HepG2 (cell line): Measurements from ENCODE around the gene ZBTB47. TPM values are rescaled to one million over a fixed set of nuclear protein-coding genes. Genes with fewer than 3 reads are reported as not detected.
A peak's percentile ranks its signal among the peaks of the same experiment; 100 is the strongest.

ENCODE experiments used
- AGO2 ChIP-seq: fragments of 200-400 bp; formaldehyde crosslinking; optimal IDR thresholded peaks from 2 replicates; pipeline ENCODE3; 2017; ENCODE audit warnings: mild to moderate bottlenecking, low read depth, low read length, moderate library complexity
- FOXJ3 ChIP-seq: sonication (generic); formaldehyde crosslinking; IDR thresholded peaks from 2 replicates; pipeline ENCODE4 v1.4.0; 2020; ENCODE audit warnings: missing genetic modification reagents, mild to moderate bottlenecking, borderline replicate concordance
- MAFK ChIP-seq, 2 experiments: IDR thresholded peaks in 1 of 2; conservative IDR thresholded peaks in 1 of 2; 2 replicates each; pipeline ENCODE4 v1.6.1; 2011; ENCODE audit warnings: improper control_type of control experiment in 2 of 2, low read length in 2 of 2
- MXI1 ChIP-seq: IDR thresholded peaks from 3 replicates; pipeline ENCODE4 v1.6.1; 2012; ENCODE audit warnings: low read depth, low read length, inconsistent platforms, borderline replicate concordance
- RERE ChIP-seq: IDR thresholded peaks from 2 replicates; pipeline ENCODE4 v1.6.1; 2016; ENCODE audit warnings: low read depth, missing genetic modification reagents, missing compliant biosample characterization
- TBL1XR1 ChIP-seq: fragments of 150-350 bp; IDR thresholded peaks from 2 replicates; pipeline ENCODE4 v1.6.1; 2014; ENCODE audit warnings: borderline replicate concordance, low read length; ENCODE audit not compliant: partially characterized antibody
- ZBED4 ChIP-seq: sonication (generic); formaldehyde crosslinking; IDR thresholded peaks from 2 replicates; pipeline ENCODE4 v1.4.0; 2020; ENCODE audit warnings: missing genetic modification reagents, borderline replicate concordance
- ZFX ChIP-seq: sonication (generic); formaldehyde crosslinking; IDR thresholded peaks from 2 replicates; pipeline ENCODE4 v1.4.0; 2020; ENCODE audit warnings: mild to moderate bottlenecking, low read depth, missing genetic modification reagents, moderate library complexity
- ZNF564 ChIP-seq: sonication (generic); formaldehyde crosslinking; IDR thresholded peaks from 2 replicates; pipeline ENCODE4 v1.8.1; 2023; ENCODE audit warnings: mild to moderate bottlenecking, missing genetic modification reagents
- ZNF598 ChIP-seq: sonication (generic); formaldehyde crosslinking; IDR thresholded peaks from 2 replicates; pipeline ENCODE4 v1.5.1; 2020; ENCODE audit warnings: mild to moderate bottlenecking, missing genetic modification reagents, borderline replicate concordance
- ZNF674 ChIP-seq: sonication (generic); formaldehyde crosslinking; IDR thresholded peaks from 2 replicates; pipeline ENCODE4 v1.5.0; 2020; ENCODE audit warnings: low read depth, mild to moderate bottlenecking, missing genetic modification reagents
- polyA plus RNA-seq, 8 experiments: library from polyadenylated mRNA; depleted of rRNA in 3 of 8; stranded (reverse) in 7 of 8; unstranded in 1 of 8; fragments of >200 nt; fragmentation: Illumina TruSeq in 4 of 8; extraction: Trizol in 4 of 8; gene quantifications; 2 replicates each; pipeline versions ENCODE4 v1.2.1 to v1.2.3, GENCODE V29; 2011 to 2016; ENCODE audit warnings: low read depth in 4 of 8, missing spikeins in 1 of 8, mixed read lengths in 1 of 8; ENCODE audit not compliant: insufficient read depth in 1 of 8
- total RNA-seq, 5 experiments: library from RNA; depleted of rRNA; stranded (reverse); fragments of >200 nt; fragmentation: Illumina TruSeq; extraction: Trizol; gene quantifications; 2 replicates each; pipeline ENCODE4 v1.2.3, GENCODE V29; 2016; ENCODE audit warnings: low read depth in 1 of 5
- TF ChIP-seq, protein P1 (sequence below): fragments of 450-650 bp; IDR thresholded peaks from 2 replicates; pipeline ENCODE4 v1.6.1; 2017
- TF ChIP-seq, protein P2 (sequence below): sonication (generic); formaldehyde crosslinking; IDR thresholded peaks from 2 replicates; pipeline ENCODE4 v1.4.0; 2020; ENCODE audit warnings: missing genetic modification reagents

The ZBTB47 gene
- total and polyA plus RNA-seq, 2 of the 13 experiments (the other 11 are each of a cell fraction or from before 2014, with no cell fraction given), result 1.5 to 3.1 TPM

- TF ChIP-seq ZBED4 (CRISPR knock-in tag), result peak; percentile 91
- peak; percentile 65; the same call in 1 of the 2 replicates for TF ChIP-seq ZNF598 (CRISPR knock-in tag)
- TF ChIP-seq, protein P1, sequence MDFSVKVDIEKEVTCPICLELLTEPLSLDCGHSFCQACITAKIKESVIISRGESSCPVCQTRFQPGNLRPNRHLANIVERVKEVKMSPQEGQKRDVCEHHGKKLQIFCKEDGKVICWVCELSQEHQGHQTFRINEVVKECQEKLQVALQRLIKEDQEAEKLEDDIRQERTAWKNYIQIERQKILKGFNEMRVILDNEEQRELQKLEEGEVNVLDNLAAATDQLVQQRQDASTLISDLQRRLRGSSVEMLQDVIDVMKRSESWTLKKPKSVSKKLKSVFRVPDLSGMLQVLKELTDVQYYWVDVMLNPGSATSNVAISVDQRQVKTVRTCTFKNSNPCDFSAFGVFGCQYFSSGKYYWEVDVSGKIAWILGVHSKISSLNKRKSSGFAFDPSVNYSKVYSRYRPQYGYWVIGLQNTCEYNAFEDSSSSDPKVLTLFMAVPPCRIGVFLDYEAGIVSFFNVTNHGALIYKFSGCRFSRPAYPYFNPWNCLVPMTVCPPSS, result no peak
- TF ChIP-seq, protein P2, sequence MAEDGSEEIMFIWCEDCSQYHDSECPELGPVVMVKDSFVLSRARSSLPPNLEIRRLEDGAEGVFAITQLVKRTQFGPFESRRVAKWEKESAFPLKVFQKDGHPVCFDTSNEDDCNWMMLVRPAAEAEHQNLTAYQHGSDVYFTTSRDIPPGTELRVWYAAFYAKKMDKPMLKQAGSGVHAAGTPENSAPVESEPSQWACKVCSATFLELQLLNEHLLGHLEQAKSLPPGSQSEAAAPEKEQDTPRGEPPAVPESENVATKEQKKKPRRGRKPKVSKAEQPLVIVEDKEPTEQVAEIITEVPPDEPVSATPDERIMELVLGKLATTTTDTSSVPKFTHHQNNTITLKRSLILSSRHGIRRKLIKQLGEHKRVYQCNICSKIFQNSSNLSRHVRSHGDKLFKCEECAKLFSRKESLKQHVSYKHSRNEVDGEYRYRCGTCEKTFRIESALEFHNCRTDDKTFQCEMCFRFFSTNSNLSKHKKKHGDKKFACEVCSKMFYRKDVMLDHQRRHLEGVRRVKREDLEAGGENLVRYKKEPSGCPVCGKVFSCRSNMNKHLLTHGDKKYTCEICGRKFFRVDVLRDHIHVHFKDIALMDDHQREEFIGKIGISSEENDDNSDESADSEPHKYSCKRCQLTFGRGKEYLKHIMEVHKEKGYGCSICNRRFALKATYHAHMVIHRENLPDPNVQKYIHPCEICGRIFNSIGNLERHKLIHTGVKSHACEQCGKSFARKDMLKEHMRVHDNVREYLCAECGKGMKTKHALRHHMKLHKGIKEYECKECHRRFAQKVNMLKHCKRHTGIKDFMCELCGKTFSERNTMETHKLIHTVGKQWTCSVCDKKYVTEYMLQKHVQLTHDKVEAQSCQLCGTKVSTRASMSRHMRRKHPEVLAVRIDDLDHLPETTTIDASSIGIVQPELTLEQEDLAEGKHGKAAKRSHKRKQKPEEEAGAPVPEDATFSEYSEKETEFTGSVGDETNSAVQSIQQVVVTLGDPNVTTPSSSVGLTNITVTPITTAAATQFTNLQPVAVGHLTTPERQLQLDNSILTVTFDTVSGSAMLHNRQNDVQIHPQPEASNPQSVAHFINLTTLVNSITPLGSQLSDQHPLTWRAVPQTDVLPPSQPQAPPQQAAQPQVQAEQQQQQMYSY, result peak; percentile 56; the same call in 1 of the 2 replicates
- TF ChIP-seq ZNF674, result peak; percentile 84; the same call in 1 of the 2 replicates
- 0 out of 2 replicates have a peak, but pooled peaks have one; percentile 20 for TF ChIP-seq RERE (CRISPR knock-in tag)
- no peak for TF ChIP-seq MAFK (conservative IDR thresholded peaks at IDR 0.05 in 1 of 2, IDR thresholded peaks at IDR 0.05 in 1 of 2; ENCODE audit: low read length in 2 of 2)
- TF ChIP-seq ZNF564 (CRISPR knock-in tag), result peak; percentile 76; the same call in 1 of the 2 replicates
- TF ChIP-seq TBL1XR1, result no peak
- no peak for TF ChIP-seq ZFX (CRISPR knock-in tag)
- TF ChIP-seq AGO2, result no peak
- TF ChIP-seq MXI1, result no peak
- TF ChIP-seq FOXJ3 (CRISPR knock-in tag), result no peak
These were observed 48.0 kb downstream of the ZBTB47 start (continued) for GRCh38 chr3:42701371-42702065.
